ENCODE data around the gene FAAH2. TPM values are rescaled to one million over a fixed set of nuclear protein-coding genes. Genes with fewer than 3 reads are reported as not detected.

Gene FAAH2
- total RNA-seq, 4 donors from 2014 or later: 0.22 to 0.90 (median 0.59) TPM; not detected in 1

- peaks cover 0 to 23% (median 4%) of the 10 kb centered on the region in 4 donors for H3K9me3 ChIP-seq
- no peak overlapping the region for H3K27ac ChIP-seq
- H3K36me3 ChIP-seq: no peaks in the 10 kb centered on the region
- DNase-seq (ENCODE audit: low spot score in 2 of 2): no peak
- no peaks in the 10 kb centered on the region for H3K4me1 ChIP-seq
- WGBS, 2 donors: 31% methylated on average over 1 of the region's 2 CpGs; no CpG with 5 or more reads in 1 of the 2 donors
- H3K4me3 ChIP-seq: no peak overlapping the region
- no peaks in the 10 kb centered on the region for H3K27me3 ChIP-seq
- TF ChIP-seq CTCF (IDR thresholded peaks at IDR 0.05): no peak
- no peak for TF ChIP-seq EP300 (IDR thresholded peaks at IDR 0.05)
- TF ChIP-seq POLR2A (IDR thresholded peaks at IDR 0.05): no peak
Observed at GRCh38 chrX:57266871-57267270, 19.6 kb upstream of the FAAH2 start.

GRCh38 chrX:57267308-57267707 lies 19.2 kb upstream of the FAAH2 start:
- no peaks in the 10 kb centered on the region for H3K4me1 ChIP-seq
- no peak overlapping the region for H3K27ac ChIP-seq
- TF ChIP-seq EP300 (IDR thresholded peaks at IDR 0.05) (no peak), CTCF (IDR thresholded peaks at IDR 0.05) (no peak), POLR2A (IDR thresholded peaks at IDR 0.05) (no peak)
- H3K36me3 ChIP-seq: no peaks in the 10 kb centered on the region
- H3K9me3 ChIP-seq: peaks cover 0 to 23% (median 4%) of the 10 kb centered on the region in 4 donors
- no peak overlapping the region for H3K4me3 ChIP-seq
- no peak for DNase-seq (ENCODE audit: low spot score in 2 of 2)
- WGBS, 2 donors: 100% methylated on average over 1 of the region's 1 CpG; no CpG with 5 or more reads in 1 of the 2 donors
- no peaks in the 10 kb centered on the region for H3K27me3 ChIP-seq

DNA sequence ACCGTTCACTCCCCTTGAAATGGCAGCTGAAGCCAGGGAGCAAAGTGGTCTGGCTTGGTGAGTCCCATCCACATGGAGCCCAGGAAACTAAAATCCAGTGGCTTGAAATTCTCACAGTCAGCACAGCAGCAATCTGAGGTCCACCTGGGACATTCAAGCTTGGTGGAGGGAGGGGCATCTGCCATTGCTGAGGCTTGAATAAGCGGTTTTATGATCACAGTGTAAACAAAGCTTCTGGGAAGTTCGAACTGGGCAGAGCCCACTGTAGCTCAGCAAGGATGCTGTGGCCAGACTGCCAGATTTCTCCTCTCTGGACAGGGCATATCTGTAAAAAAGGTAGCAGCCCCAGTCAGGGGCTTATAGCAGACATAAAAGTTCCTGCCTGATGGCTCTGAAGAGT lies 15.5 kb upstream of the FAAH2 start:
- no peak for DNase-seq (ENCODE audit: low spot score in 2 of 2)
- Histone ChIP-seq H3K4me3 (no peak overlapping the region), H3K27me3 (no peaks in the 10 kb centered on the region), H3K9me3 (peaks cover 0 to 34% (median 0%) of the 10 kb centered on the region in 4 donors), H3K27ac (no peak overlapping the region), H3K36me3 (no peaks in the 10 kb centered on the region), H3K4me1 (no peaks in the 10 kb centered on the region)
- TF ChIP-seq EP300 (IDR thresholded peaks at IDR 0.05) (no peak), POLR2A (IDR thresholded peaks at IDR 0.05) (no peak), CTCF (IDR thresholded peaks at IDR 0.05) (no peak)
- 79% methylated on average over 3 of the region's 3 CpGs; no CpG with 5 or more reads in 1 of the 2 donors for WGBS, 2 donors

DNA sequence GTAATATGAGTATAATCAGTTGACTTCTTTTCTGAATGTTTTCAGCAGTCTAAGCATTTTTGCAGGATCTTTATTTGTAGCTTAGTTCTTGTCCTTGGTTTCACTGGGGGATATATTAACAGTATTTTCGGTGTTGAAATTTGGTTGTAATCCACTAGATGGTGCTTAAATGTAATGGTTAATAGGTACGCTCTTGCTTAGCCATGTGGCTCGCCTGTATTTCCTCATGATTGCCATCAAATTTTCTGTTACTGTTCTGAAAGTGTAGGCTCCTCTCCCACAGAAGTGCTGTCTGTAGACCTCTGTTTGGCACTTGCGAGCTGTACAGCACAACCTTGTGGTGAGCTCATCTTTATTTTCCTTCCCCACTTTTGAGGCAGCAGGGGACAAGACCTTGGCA lies 3.9 kb upstream of the FAAH2 start:
- no peaks in the 10 kb centered on the region for H3K36me3 ChIP-seq
- no peak overlapping the region for H3K4me3 ChIP-seq
- no peaks in the 10 kb centered on the region for H3K4me1 ChIP-seq
- no peak for TF ChIP-seq CTCF (IDR thresholded peaks at IDR 0.05)
- no peak for TF ChIP-seq POLR2A (IDR thresholded peaks at IDR 0.05)
- no peak for TF ChIP-seq EP300 (IDR thresholded peaks at IDR 0.05)
- H3K9me3 ChIP-seq: peaks cover 0 to 9% (median 2%) of the 10 kb centered on the region in 4 donors
- 87% methylated on average over 4 of the region's 4 CpGs for WGBS, 2 donors
- H3K27ac ChIP-seq: no peak overlapping the region
- no peak for DNase-seq (ENCODE audit: low spot score in 2 of 2)
- H3K27me3 ChIP-seq: no peaks in the 10 kb centered on the region

DNA sequence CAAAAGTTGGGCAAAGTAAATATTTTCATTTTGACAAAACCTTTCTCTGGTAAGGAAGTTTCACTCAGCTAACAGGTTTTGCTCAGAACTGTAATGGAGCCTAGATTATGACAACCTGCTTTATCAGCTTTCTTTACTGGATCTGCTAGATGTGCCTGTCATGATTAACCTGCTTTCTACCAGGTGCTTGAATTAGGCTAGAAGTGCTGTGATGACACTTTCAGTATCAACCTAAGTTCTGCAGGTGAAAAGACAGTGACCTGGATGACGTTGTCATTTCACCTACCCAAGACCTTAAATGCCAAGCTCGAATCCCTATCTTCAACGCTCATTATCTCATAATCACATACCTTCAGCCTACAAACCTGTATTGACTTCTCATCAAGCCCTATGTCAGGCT lies 1.5 kb upstream of the FAAH2 start:
- Histone ChIP-seq H3K4me1 (no peaks in the 10 kb centered on the region), H3K9me3 (no peaks in the 10 kb centered on the region), H3K4me3 (no peak overlapping the region), H3K27me3 (no peaks in the 10 kb centered on the region), H3K36me3 (no peaks in the 10 kb centered on the region), H3K27ac (no peak overlapping the region)
- no peak for DNase-seq (ENCODE audit: low spot score in 2 of 2)
- TF ChIP-seq CTCF (IDR thresholded peaks at IDR 0.05) (no peak), POLR2A (IDR thresholded peaks at IDR 0.05) (no peak), EP300 (IDR thresholded peaks at IDR 0.05) (no peak)
- WGBS, 2 donors: 81 to 94% methylated on average over 3 of the region's 3 CpGs

Measured in tibial nerve (tissue), 4 donors.